GM12874 (cell line): Measurements from ENCODE around the gene DDX46.

Experiments
- CTCF ChIP-seq: IDR thresholded peaks from 2 replicates; pipeline ENCODE4 v1.5.1; 2011; ENCODE audit warnings: low read depth, mild to moderate bottlenecking, control low read depth, low read length, moderate library complexity; ENCODE audit not compliant: insufficient read depth

DDX46 gene

GRCh38 chr5:134793111-134793510 is 34.5 kb downstream of the DDX46 start:
- no peak for TF ChIP-seq CTCF

- no peak for TF ChIP-seq CTCF
Measured at GRCh38 chr5:134794082-134794481, 35.5 kb downstream of the DDX46 start.

GRCh38 chr5:134794819-134795218 is 36.2 kb downstream of the DDX46 start:
- no peak for TF ChIP-seq CTCF

GRCh38 chr5:134798468-134798867 is 39.9 kb downstream of the DDX46 start:
- no peak for TF ChIP-seq CTCF

GRCh38 chr5:134803821-134804220 is 45.2 kb downstream of the DDX46 start:
- TF ChIP-seq CTCF = no peak

- no peak for TF ChIP-seq CTCF
Measured at GRCh38 chr5:134813407-134813806, 54.8 kb downstream of the DDX46 start.

DNA sequence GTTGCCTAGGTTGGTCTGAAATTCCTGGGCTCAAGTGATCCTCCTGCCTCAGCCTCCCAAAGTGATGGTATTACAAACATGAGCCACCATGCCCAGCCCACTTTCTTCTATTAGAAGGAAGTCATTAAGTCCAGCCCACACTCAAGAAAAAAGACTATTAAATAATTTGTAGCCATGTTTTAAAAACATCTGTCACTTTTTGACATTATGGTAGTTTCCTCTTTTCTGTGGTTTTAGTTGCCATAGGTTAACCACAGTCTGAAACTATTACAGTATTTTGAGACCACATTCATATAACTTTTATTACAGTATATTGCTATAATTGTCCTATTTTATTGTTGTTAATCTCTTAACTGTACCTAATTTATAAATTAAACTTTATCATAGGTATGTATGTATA is 55.2 kb downstream of the DDX46 start:
- TF ChIP-seq CTCF = no peak

- no peak for TF ChIP-seq CTCF
Measured at GRCh38 chr5:134817006-134817405, 58.4 kb downstream of the DDX46 start.
